Ecto neural progenitor cell (in vitro differentiated cells): ENCODE data around the gene ACOT7.

Experiments used
- DNase-seq: peaks from one replicate; pipeline ENCODE4 v3.0.0-alpha.2; 2018; ENCODE audit warnings: low spot score

Gene ACOT7

GRCh38 chr1:6268415-6268814 lies 125.2 kb downstream of the ACOT7 start:
- no peak for DNase-seq

DNA sequence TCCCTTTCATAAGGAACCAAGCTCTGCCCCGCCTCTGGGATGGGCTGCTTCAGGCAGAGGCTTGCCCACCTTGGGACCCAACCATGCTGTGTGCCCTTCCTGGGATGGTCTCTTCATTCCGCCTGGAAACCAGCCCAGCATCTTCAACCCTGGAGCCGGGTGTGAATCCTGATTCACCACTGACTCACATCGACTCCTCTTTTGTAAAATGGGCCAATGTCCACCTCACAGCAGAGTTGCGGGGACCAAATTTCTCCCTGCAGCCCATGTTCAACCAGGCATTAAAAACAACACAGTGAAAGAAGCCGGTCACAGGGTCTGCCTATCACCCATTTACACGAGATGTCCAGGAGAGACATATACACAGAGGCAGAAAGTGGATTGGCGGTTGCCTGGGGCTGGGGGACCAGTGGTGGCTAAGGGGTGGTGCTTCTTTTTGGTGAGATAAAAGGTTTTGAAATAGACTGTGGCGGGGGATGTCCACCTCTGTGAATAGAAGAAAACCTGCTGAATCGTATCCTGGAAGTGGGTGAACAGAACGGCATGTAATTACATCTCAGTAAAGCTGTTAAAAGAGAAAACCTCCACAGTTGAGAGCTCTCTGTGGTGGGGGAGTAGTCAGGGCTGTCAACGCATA lies 125.8 kb downstream of the ACOT7 start:
- no peak for DNase-seq

GRCh38 chr1:6266641-6267040 lies 126.9 kb downstream of the ACOT7 start:
- no peak for DNase-seq

DNA sequence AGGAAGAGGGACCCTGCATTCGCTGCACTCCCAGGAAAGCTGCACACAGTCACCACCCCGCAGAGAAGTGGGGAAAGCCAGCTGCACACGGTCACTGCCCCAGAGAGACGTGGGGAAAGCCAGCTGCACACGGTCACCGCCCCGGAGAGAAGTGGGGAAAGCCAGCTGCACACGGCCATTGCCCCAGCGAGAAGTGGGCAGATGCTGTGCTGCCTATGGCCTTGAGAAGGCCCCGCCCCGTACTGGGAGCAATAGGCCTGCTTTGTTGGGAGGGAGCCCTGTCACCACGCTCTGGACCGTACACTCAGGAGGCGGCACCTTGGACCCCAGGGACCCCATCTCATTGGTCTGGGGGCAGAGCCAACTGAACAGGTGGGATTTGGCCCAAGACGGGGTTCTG lies 128.4 kb downstream of the ACOT7 start:
- no peak for DNase-seq

DNA sequence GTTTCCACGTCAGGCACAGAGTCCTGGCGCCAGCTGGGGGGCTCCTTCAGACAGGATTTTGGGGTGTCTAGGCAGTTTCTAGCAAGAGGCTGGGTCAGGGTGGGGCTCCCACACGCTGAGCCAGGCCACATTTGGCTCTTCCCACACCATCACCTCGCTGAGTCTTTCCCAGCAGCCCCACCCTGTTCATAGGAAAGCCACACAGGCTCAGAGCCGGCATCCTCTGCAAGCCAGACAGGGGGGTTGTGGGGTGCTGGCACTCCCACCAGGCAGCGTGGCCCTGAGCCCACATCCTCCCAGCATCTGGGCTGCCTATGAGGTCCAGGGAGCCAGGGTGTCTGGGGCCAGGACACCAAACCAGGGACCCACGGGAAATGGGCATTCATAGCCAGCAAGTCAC lies 129.9 kb downstream of the ACOT7 start:
- DNase-seq, result no peak

DNA sequence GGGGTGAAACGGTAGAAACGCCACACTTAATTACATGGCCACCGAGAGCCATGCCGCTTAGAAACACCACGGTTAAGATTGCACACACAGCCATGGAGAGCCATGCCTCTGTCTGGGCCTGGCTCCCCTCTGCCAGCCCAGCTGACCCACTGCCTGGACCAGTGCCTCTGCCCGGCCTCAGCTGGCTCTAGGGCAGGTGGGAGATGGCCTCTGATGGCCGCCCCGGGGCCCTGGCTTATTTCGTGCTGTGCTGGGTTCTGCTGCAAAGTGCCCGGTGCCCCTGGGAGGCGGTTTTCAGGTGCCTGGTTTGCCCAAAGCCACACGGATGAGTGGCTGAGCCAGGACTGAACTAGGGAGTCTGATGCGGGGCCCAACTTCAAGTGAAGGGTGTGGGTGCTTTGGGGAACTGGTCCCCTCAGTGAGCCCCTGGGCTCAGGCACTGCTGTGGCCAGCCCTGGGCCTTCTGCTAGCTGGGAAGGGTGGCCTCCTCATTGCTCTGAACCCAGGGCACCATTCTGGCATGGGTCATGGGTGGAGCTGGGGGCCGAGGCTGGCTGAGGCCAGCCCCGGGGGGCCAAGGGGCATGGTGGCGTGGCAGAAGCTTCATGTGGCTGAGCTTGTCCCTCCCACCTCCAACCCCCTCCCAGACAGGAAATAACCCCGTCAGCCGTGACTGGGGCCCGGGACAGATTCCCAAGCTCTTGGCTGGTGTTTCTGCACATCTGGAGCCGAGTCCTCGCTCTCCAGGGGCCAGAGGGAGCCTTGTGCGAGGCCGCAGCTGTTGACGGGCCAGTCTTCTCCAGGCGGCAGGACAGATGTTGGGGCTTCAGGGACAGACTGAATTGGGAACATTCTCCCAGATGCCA lies 130.8 kb downstream of the ACOT7 start:
- DNase-seq, result no peak

DNA sequence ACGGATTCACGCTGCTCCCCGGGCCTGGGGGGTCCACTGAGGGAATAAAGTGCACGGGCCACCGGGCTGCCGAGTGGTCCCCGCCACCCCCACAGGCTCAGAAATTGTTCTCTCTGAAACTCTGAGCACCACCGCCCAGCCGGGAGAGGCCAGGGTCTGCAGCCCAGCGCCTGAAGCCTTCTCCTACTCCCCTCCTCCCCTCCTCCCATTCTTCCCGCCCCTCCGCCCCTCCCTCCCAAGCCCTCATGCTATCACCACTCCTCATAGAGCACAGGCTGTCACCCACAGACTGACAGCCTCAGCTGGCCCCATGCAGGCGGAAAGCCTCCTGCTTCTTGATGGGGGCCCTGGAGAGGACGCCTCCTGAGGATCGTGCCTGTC lies 132.0 kb downstream of the ACOT7 start:
- DNase-seq, result peak; percentile 76

DNA sequence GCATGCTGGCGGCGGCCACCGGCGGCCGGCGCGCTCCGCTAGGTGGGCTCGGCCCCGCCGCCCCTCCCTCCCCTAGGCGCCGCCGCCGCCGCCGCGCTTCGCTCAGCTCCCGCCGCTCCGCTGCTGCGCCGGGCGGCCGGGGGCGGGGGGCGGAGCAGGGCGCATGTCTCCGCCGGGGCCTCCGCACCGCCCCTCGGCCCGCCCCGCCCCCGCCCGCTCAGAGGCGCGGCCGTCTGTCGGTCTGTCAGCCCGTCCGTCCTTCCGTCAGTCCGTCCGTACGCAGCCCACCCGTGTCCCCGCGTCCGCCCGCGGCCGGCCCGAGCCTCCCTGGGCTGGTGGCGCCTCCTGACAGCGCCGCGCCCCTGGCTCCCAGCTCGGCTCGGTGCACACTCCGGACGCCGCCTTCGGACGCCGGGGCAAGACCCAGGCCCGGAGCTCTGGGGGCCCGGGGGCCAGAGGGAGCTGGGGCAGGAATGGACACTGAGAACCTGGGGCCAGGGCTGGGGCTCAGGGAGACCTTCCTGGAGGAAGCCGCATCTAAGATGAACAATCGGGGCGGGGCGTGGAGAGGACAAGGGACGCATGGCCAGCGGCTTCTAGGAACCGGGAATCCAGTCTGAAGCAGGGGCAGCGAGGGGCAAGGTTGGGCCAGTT lies 132.5 kb downstream of the ACOT7 start, which contains the start of gene GPR153:
Gene GPR153 (minus strand): TSS at position 138 of the 654 bp plus-strand sequence. CDS start 6,193 bp downstream, outside the sequence.
- DNase-seq, result peak; percentile 79

GRCh38 chr1:6260433-6260934 lies 133.1 kb downstream of the ACOT7 start:
- no peak for DNase-seq

DNA sequence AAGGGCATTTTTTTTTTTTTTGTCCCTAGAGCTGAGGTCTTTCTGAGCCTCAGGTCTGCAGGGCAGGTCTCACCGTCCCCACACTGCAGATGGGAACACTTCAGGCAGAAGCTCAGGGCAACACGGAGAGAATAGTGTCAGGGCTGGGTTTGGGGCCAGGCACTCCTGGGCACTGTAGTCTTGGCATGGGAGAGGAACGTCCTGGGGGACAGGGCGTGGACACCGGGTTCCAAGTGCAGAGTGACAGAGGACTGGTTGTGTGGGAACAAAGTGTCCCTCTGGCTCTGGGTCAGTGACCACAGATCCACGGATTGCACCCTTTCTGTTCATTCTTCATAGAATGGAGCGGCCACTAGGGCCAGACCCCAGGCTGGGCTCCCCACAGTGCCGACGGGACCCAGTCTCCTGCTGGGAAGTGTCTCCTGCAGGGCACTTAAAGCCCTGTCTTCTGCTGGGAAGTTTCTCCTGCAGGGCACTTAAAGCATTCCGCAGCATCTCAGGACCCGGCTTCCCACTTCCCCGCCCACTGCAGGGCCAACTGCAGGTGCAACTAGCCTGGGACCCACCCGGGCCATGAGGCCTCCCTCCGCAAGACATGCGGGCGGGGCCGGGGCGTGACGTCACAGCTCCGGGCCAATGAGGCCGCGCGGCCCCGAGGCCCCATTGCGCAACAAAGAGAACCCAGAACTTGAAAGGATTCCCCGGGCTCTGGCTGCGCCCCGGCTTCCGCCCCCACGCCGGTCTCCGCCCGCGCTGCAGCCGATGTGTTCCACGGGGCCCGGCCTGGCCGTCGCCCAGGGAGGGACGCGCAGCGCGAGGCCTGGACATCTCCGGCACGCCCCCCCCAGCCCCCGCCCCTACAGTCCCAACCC lies 133.8 kb downstream of the ACOT7 start:
- peak; percentile 87 for DNase-seq

DNA sequence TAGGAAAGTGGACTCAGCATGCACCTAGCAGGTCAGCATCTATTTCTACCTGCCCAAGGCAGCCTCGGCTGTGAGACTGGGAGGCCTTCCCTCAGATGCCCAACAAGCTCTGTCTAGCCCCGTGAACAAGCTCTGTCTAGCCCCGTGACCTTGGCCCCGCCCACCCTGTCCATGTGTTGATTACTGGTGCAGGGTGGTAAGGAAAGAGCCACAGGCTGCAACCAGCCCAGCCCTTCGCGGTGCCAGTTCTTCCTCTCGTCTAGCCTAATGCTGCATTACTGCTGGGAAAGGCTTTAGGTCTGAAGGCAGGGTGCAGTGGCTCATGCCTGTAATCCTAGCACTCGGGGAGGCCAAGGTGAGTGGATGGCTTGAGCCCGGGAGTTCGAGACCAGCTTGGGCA lies 134.9 kb downstream of the ACOT7 start:
- no peak for DNase-seq

DNA sequence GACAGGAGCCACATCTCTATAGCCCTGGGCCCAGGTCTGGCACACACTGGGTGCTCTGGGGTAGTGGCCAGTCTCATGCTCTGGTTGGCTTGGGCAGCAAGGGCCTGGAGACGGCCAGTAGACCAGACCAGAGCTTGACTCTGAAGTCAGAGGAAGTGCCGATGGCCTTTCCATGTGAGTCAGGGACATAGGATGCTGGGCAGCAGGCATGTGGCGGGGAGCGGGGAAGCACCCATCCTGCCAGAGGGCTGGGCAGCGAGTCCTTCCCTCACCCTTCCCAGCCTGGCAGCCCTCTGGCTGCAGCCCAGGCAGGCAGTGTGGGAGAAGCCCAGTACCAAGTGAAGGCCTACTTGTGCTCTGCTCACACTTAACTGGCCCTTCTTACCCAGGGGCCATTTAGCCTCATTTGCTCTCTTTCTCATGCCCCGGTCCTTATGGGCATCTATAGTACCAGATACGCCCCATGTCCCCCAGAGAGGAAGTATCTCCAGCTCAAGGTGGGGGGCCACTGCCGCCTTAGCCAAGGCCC lies 136.0 kb downstream of the ACOT7 start:
- no peak for DNase-seq

DNA sequence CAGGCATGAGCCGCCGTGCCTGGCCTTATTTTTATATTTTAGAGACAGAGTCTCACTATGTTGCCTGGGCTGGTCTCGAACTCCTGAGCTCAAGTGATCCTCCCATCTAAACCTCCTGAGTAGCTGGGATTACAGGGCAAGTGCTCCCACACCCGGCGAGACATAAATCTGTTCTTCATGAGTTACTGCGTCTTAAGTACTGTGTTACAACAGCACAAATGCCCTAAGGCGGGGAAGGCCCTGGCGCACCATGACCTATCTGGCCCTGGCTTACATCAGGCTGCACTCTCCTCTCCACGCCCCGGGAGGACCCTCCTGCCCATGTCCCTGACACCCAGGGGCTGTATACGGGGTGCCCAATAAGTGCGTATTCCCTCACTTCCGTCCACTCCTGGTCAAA lies 136.9 kb downstream of the ACOT7 start:
- no peak for DNase-seq

DNA sequence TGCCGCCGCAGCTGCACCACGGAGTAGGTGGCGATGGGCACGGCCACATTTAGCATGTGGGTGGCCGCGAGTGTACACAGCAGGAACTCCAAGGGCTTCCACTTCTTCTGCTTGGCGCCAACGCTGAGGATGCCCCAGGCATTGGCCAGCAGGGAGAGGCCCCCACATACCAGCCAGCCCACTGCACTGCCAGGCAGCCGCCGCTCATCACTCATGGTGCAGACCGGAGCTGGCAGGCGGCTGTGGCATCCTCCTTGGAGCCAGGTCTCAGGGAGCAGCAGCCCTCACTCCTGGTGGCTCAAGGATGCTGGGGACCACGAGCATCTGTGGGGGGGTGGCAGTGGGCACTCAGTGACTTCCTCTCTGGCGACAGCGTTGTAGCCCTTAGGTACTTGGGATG lies 138.9 kb downstream of the ACOT7 start:
- no peak for DNase-seq

- no peak for DNase-seq
Observed at GRCh38 chr1:6253380-6253779, 140.2 kb downstream of the ACOT7 start.

- no peak for DNase-seq
Observed at GRCh38 chr1:6252374-6252710, 141.2 kb downstream of the ACOT7 start.

DNA sequence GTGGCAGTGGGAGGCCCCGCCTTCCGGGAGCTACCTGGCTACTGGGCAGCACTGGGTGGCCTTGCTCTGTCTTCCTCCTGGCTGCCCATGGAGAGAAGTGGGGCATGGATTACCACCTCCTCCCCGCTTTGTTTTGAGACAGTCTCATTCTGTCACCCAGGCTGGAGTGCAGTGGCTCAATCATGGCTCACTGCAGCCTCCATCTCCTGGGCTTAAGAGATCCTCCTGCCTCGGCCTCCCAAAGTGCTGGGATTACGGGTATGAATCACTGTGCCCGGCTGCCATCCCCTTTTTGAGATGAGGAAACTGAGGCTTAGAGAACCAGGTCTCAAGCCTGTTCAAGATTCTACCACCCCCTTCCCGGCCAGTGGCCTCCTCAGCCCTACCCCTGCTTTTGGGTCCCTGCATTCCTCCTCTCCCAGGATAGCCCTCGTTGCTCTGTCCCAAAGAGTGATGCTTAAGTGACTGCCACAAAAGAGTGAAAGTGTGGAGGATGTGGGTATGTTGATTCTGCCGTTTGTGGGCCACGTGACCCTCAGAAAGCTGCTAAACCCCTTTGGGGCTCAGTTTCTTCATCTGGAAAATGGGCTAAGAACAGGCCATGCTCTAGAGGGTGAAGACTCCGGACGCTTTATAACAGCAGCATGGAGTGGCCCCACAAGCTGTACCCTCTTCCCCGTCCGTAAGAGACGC lies 141.7 kb downstream of the ACOT7 start:
- DNase-seq, result no peak

GRCh38 chr1:6251233-6251632 lies 142.3 kb downstream of the ACOT7 start:
- DNase-seq, result no peak

GRCh38 chr1:6249739-6250689 lies 143.6 kb downstream of the ACOT7 start:
- DNase-seq, result peak; percentile 47
